Skin epidermis (tissue), 12 donors: ENCODE data around the gene DNAH17.

Experiments used
- H3K27ac ChIP-seq, 21 experiments: fragments of 200-600 bp; sonication (generic) in 11 of 21; one replicate each; pipeline ENCODE4 v1.5.0; 2020; ENCODE audit warnings: mild to moderate bottlenecking in 3 of 21, inconsistent platforms in 2 of 21, moderate library complexity in 2 of 21
- H3K4me3 ChIP-seq, 7 experiments: fragments of 200-600 bp; sonication (generic) in 2 of 7; one replicate each; pipeline ENCODE4 v1.5.0; 2020; ENCODE audit warnings: inconsistent platforms in 2 of 7, mild to moderate bottlenecking in 2 of 7, moderate library complexity in 1 of 7

Gene DNAH17

DNA sequence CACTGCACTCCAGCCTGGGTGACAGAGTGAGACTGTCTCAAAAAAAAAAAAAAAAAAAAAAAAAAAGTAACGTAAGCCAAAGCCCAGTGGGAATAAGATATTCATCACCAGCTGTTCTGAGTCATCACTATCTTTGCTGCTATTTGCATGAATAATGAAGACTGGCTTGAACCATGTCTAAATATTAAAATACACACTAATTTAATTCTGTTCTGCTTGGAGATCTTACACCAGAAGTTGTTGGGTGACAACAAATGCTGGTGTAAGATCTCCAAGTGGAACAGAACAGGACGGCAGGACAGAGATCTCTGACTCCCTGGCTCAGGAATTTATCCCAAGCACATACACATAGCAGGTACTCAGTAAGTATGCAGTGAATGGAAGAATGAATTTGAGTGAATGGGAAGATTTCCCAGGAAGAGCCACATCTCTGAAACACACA lies 19.6 kb downstream of the DNAH17 start:
- peak overlapping the region in 3 of 21 experiments; percentile 13 to 47 (median 44) for H3K27ac ChIP-seq
- H3K4me3 ChIP-seq: no peak overlapping the region

DNA sequence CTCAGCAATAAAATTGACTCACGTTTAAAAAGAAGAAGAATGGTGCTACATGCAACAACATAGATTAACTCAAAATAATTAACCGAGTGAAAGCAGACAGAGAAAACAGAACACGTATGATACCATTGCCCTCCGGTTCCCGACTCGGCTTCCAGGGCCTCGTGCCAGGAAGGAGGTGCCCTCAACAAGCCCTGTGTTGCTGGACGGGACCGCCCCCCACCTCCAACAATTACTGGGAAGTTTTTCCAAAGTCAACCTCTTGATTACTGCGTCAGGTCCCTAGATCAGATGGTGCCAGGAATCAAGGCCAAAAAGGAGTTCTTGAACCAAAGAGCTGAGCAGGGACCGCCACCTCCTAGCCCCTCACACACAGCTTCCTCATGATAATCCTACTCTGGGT lies 20.4 kb downstream of the DNAH17 start:
- H3K4me3 ChIP-seq: no peak overlapping the region
- H3K27ac ChIP-seq: peak overlapping the region in 6 of 21 experiments; percentile 15 to 64 (median 37)

DNA sequence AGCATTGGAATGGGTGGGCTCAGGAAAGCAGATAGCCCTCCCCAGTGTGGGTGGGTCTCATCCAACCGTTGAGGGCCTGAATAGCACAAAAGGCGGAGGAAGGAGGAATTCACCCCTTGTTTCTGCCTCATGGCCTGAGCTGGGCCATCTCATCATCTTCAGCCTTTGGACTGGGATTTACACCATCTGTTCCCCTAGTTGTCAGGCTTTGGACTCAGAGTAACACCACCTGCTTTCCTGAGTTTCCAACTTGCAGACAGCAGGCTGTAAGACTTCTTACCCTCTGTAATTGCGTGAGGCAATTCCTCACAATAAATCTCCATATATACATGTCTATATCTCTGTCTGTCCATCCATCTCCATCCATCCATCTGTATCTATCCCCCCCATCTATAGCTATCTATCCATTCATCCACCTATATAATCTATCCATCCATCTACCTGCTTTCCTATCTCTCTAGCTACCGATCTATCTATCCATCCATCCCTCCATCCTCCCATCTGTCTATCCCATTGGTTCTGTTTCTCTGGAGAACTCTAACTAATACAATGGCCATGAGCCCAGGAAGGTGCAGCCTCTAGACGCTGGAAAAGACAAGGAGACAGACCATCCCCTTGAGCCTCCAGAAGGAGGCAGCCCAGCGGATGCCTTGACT lies 21.3 kb downstream of the DNAH17 start:
- Histone ChIP-seq H3K4me3 (no peak overlapping the region), H3K27ac (no peak overlapping the region)

DNA sequence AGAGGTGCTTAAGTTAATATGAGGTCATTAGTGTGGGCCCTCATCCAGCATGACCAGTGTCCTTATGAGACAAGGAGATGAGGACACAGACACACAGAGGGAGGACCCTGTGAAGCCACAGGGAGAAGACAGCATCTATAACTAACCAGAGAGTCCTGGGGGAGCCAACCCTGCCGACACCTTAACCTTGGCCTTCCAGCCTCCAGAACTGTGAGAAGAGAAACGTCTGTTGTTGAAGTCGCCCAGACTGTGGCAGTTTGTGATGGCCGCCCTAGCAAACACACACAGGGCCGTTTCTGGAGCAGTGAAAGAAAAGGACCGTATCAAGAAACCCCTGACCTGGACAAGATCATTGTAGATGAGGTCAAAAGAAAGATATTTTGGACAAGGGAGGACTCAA lies 26.7 kb downstream of the DNAH17 start:
- Histone ChIP-seq H3K27ac (no peak overlapping the region), H3K4me3 (no peak overlapping the region)

DNA sequence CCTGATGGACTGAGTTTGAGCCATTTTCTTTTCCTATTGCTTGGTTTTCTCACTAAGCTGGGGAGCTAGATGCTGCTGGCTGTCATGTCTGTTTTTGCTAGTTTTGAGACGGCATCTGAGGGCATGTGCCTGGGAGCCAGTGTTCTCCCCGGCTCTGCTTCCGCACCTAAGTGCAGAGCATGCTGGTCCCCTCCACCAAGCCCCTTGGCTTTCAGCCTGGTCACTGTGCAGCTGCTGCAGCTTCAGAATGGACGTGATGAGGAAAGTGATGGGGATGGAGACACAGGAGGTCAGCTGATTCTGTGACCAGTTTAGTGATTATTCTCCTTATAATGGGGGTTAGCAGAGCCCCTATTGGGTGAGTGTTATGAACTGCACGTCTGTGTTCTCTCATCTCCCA lies 28.5 kb downstream of the DNAH17 start:
- Histone ChIP-seq H3K4me3 (no peak overlapping the region), H3K27ac (no peak overlapping the region)

DNA sequence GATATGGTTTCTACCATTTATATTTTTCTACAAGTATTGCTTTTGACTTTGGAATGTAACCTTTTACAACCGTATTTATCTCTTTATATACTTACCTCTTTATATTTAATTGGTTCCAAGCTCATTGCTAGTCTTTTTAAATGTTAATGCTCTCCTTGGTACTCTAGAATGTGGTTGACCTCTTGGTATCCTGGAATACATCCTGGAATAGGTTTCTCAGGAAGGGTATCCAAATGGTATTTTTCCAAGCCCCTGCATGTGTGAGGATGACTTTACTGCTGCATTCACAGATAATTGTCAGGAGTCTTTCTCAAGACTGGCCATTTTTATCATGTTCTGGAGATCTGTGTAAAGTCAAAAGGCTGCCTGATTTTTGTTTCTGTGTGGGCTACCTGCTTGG lies 30.2 kb downstream of the DNAH17 start:
- no peak overlapping the region for H3K27ac ChIP-seq
- H3K4me3 ChIP-seq: no peak overlapping the region

DNA sequence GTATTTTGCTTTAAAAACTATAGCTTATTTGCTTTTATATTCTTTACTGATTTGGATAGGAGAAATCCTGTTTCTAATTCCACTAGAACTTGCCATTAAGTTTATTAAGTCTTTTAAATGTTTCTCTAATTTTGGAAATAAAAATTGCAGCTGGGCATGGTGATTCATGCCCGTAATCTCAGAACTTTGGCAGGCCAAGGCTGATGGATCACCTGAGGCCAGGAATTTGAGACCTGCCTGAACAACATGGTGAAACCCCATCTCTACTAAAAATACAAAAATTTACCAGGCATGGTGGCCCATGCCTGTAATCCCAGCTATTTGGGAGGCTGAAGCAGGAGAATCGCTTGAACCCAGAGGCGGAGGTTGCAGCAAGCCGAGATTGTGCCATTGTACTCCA lies 30.7 kb downstream of the DNAH17 start:
- Histone ChIP-seq H3K27ac (no peak overlapping the region), H3K4me3 (no peak overlapping the region)

DNA sequence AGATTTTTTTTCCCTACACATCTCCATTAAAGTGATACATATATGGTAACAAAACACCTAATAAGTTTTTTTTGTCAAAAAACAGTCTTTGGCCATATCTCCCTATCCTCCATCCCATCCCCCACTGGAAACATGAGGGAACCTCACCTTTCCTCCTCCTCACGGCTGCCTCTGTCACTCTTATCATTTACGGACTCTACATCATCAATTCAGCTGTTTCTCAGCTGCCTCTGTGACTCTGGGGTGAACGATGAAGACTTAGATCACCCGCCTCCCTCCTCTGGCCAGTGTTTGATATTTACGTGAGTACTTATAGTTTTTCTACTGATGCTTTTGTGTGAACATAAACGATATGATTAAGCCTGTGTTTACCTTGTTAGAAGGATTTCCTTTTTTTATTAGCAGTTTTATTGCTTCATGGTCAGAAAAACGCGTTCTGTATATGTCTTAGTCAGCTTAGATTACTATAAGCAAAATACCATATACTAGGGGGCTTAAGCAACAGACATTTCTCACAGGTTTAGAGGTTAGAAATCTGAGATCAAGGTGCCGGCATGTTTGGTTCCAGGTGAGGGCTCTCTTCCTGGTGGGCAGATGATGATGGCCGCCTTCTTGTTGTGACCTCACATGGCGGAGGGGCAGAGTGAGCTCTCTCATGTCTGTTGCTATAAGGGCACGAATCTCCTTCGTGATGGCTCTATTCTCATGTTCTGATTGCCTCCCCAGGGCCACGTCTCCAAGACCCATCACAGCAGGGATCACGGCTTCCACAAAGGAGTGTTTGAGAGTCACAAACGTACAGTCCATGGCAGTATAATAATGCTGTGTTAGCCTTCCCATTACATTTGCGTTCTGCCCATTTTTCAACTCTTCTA lies 32.1 kb downstream of the DNAH17 start:
- H3K4me3 ChIP-seq: no peak overlapping the region
- no peak overlapping the region for H3K27ac ChIP-seq

DNA sequence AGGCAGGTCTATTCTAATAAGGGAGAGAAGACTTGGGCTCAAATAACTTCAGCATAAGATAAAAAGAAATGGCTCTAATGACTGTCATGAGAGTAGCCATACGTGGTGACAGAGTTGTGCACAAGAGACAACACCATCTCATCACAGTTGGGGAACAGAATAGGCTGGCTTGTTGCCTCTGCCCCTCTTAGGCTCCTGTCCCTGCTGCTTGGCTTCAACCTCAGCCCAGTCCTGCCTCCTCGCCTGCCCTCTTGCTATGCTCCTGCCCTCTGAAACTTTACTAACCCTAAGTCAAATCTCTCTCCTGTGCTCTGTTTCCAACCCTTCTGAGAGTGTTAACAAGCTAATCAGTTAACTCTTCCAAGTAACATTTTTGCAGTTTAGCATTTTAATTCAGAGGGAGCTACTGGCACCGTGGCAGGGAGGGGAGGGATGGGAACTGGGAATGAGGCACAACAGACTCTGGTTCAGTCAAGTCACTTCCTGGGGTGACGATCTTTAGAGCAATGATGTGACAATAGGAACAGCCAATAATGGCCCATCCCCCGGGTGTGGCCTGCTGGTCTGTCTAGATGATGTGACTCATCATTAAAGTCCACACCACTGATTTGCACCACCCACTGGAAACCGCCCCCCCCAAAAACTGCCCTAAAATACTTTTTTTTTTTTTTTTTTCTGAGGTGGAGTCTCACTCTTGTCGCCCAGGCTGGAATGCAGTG lies 35.5 kb downstream of the DNAH17 start:
- peak overlapping the region in 3 of 21 experiments; percentile 11 to 23 (median 16) for H3K27ac ChIP-seq

DNA sequence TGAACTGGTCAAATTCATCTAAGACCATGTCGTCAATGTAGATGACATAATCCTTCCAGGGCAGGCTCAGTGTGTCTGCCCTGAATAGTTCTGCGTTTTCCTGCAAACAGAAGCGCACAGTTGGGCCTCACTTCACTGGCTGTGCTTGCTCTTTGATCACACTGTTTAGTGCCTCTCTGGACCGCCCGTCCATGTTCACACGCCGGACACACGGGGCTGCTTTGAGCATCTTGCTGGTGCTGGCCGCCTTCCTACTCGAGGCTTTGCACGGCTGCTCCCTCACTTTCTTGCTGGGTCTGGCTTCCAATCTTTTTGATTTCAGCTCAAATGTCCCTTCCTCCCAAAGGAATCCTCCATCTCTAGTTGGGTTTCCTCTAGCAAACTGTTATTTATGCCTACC lies 37.4 kb downstream of the DNAH17 start:
- no peak overlapping the region for H3K4me3 ChIP-seq
- H3K27ac ChIP-seq: no peak overlapping the region

More for the DNA sequence above, 35.5 kb downstream of the DNAH17 start:
- H3K4me3 ChIP-seq: no peak overlapping the region

DNA sequence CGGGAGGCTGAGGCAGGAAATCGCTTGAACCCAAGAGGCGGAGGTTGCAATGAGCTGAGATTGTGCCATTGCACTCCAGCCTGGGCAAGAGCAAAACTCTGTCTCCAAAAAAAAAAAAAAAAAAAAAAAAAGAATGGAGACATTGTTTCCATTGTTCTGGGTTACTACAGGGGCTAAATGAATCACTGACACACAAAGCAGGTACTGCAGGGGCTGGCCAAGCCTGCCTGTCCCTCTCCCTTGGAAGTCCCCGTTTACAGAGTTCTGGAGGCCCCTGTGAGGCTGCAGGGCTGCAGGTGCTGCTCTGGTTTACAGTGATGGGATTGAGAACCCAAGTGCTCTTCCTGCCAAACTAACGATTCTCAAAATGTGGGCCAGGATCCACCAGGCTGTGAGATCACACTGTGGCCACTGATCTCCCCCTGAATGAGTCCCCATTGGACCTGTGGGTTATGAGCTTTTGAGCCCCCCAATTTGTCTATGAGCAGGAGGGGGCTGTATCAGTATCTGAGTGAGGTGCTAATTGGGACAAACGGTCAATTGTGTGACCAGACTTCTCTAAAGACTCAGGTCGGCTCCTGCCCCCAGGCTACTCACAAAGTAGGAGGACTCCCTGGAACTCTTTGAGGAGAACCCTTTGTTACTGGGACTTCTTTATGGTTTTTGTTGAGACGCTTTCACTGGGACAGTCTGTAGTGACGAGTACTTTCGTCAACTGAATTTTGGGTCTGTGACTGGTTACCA lies 39.0 kb downstream of the DNAH17 start:
- H3K27ac ChIP-seq: peak overlapping the region in 10 of 21 experiments; percentile 34 to 74 (median 52)

DNA sequence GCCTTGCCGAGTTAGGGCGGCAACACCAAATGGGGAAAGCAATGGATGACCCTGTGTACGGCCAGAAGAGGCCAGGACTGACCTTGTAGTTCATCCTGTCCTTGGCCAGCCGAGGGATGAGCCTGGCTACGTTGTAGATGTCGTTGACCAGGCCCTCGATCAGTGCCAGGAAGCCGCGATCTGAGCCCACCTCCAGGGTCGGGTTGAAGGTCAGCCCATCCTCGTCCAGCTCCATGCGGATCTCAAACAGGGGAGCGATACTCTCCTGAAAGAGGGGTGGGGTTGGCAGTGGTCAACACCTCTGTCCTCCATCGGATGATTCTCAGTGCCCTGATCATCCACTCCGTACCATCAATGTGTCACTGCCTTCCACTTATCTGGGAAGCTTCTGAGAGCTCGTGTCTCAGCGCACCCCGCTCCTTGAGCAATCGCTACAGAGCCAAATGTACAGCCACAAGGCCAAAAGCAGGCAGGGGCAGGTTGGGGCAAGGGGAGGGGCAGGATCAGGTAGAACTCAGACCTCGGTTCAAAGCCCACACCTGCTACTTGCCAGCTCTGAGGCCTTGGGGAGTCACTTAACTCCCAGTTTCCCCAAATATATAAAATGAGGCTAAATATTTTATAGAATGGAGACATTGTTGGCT lies 39.9 kb downstream of the DNAH17 start:
- peak overlapping the region in 9 of 21 experiments; percentile 35 to 74 (median 58) for H3K27ac ChIP-seq
- peak overlapping the region in 3 of 7 experiments; percentile 2 to 19 (median 18) for H3K4me3 ChIP-seq

More for the DNA sequence above, 39.0 kb downstream of the DNAH17 start:
- H3K4me3 ChIP-seq: no peak overlapping the region

DNA sequence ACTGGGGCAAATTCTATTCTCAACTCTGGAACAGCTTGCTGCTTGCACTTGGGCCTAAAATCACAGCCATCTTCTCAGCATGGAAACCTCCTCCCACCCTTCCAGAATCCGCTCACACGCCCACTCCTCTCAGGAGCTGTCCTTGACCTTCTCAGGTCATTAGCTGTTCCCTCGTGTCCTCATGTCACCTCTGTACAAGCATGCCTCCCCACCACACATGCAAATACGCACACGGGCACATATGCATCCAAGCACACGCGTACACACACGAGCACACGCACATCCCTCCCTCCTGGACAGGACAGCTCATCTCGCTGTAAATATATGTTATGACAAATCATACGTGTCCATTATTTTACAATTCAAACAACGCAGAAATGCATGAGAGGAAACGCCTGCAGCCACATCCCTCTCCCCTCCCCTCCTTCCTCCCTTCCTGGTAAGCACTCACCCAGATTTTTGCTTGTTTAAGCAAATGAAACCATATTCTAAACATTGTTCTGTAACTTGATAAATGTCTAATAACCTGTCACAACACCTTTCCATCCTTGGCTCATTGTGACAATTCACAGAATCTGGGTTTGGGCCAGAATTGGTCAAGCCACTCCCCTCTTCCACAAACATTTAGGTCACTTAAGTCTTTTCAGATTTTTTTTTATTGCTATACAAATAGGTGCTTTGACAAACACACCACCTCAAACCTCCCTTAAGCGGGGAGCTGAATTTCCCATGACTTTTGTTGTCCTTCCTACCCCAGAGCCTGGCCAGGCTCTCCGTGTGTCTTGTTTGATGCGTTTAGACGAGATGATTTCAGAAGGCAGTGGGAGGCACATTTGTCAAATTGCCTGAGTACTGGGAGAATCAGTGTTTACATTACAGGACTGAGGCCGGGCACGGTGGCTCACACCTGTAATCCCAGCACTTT lies 41.7 kb downstream of the DNAH17 start:
- Histone ChIP-seq H3K4me3 (peak overlapping the region in 1 of 7 experiments; percentile 19), H3K27ac (peak overlapping the region in 10 of 21 experiments; percentile 9 to 77 (median 58))

DNA sequence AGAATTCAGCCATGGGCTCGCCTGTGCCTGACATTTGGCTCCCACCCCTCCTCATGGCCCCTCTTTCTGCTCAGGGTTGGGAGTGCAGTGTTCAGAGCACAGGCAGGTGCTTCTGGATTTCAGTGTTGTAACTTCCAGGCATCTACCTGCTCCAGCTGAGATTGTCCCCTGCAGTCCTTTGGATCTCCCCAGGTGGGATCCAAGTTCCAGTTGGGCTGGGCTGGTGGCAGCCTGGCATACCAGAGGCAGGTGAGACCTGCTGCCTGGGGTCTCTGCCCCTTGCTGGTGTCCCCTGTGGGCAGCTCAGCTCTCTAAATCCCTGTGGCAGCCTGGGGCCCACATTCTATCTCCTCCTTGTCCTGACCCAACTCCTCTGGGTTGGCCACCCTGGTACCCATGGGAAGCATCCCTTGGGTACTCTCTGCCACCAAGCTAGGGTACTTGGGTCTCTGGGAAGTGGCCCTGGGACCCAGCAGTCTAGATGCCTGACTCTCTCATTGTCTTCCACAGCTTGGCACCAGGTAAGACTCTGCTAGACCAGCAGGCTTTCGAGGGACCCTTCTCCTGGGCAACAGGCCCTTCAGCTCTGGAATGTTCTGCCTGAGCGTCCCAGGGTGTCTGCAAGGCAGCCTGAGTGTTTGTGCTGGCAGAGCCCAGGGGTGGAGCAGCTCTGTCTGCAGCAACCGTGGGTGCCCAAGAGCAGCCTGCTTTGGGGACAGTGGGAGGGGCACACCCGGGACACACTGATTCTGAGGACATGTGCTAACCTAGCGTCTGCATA lies 42.5 kb downstream of the DNAH17 start:
- peak overlapping the region in 7 of 21 experiments; percentile 27 to 77 (median 60) for H3K27ac ChIP-seq
- peak overlapping the region in 1 of 7 experiments; percentile 9 for H3K4me3 ChIP-seq

DNA sequence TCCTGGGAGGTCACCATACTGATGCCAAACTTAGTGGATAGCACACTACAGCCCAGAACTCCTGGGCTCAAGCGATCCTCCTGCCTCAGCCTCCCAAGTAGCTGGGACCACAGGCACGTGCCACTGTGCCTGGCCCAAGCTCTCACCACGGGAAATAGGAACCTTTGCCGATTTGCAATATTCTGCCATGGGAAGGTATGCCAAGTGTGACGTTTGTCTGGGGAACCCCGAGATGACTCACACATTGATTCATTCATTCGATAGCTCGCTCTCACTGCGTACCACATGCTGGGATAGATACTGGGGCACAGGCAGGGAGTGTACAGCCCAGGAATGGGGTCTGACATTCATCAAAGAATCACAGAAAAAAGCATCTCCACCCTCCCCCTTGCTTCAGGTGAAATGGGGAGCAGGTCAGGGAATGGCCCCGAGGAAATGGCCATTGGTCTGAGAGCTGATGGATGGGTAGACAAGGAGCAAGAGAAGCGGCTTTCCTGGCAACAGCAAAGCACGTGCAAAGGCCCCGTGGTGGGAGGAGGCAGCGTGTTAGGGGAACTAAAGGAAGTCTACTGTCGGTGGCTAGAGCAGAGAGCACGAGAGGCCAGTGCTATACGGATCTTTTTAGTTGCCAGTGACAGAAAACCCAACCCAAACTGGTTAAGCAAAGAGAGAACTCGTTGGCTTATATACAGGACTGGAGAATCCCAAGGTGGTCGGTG lies 44.1 kb downstream of the DNAH17 start:
- H3K4me3 ChIP-seq: no peak overlapping the region
- peak overlapping the region in 1 of 21 experiments; percentile 3 for H3K27ac ChIP-seq

DNA sequence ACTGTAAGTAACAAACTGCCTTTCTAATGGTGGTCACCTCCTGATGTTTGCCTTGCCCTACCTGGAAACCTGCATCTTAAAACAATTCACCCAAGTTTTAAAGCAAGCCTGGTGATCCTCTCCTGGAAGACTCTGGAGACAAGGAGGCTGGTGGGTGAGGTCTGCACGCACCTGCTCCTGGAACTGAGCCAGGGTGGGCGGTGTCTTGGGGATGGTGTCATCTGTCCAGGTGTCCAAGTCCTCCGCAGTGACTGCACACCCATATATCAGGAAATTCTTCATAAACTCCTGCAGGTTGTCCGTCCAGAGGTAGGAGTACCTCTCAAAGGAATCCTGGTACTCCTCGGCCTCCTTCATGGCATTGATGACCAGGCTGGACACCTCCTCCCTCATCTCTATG lies 44.9 kb downstream of the DNAH17 start:
- H3K4me3 ChIP-seq: no peak overlapping the region
- no peak overlapping the region for H3K27ac ChIP-seq

DNA sequence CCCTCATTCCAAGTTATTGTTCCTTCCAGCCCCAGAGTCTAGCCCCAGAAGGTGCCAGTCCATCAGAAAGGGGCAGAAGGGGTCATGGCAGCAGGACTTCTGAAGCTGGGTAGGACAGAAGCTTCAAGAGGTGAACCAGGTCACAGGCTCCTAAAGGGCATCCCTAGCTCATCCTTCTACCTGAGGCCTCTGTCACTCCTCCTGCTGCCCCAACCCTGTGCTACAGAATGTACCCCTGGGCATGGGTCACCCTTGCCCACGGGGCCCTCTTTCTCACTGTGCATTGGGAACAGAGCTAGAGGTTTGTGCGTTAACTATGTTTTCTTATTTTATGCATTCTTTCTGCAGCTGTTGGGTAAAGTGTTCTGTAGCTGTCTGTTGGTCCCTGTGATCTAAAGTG lies 46.5 kb downstream of the DNAH17 start:
- Histone ChIP-seq H3K27ac (no peak overlapping the region), H3K4me3 (no peak overlapping the region)
